Caco-2 (cell line): ENCODE measurements around the gene KRTAP5-3. TPM values are rescaled to one million over a fixed set of nuclear protein-coding genes. Genes with fewer than 3 reads are reported as not detected.
"Not testable (repeated sequence)": the region's sequence is repeated elsewhere in the genome, so short reads cannot be mapped to it uniquely, and the experiment has no call there.

Experiments used
- BruUV-seq: library from RNA; stranded (reverse); fragments of 400-500 nt; replicated peaks from 2 replicates; lab custom pipeline; 2021; lab: Mats Ljungman, UMichigan
- CTCF ChIA-PET: fragments of 300-600 bp; sonication (Branson Sonifier 250); formaldehyde crosslinking; loops from one replicate; lab custom pipeline; 2022; ENCODE audit warnings: antibody characterized with exemption; lab: Charles Lee
- POLR2A ChIA-PET: fragments of 300-600 bp; sonication (Branson Sonifier 250); formaldehyde crosslinking; loops from one replicate; lab custom pipeline; 2022; ENCODE audit warnings: antibody characterized with exemption; lab: Charles Lee
- DNase-seq, 2 experiments: peaks; one replicate each; pipeline versions ENCODE4 v3.0.0 to v3.0.0-alpha.2; 2020 to 2022
- H3K27me3 ChIP-seq: replicated peaks from 2 replicates; pipeline ENCODE4 v1.6.0; 2011; ENCODE audit warnings: low read length; ENCODE audit not compliant: control insufficient read depth, insufficient read depth
- H3K36me3 ChIP-seq: 2 replicates; pipeline ENCODE4 v1.5.1; 2011; ENCODE audit warnings: low read length; ENCODE audit not compliant: control insufficient read depth, insufficient read depth
- H3K4me1 ChIP-seq: fragments of 250-450 bp; sonication (Bioruptor Pico); 2 replicates; pipeline ENCODE4 v1.5.1; 2020; ENCODE audit warnings: mild to moderate bottlenecking
- H3K4me3 ChIP-seq: 2 replicates; pipeline ENCODE4 v1.5.1; 2011; ENCODE audit warnings: low read depth, mild to moderate bottlenecking, control low read depth, low read length
- H3K9me3 ChIP-seq: fragments of 250-450 bp; sonication (Bioruptor Pico); 2 replicates; pipeline ENCODE4 v1.5.1; 2020; ENCODE audit warnings: mild to moderate bottlenecking, moderate library complexity
- H3K27ac Mint-ChIP-seq: one replicate; pipeline ENCODE4 v1.8.0; 2022; ENCODE audit warnings: mixed read lengths; ENCODE audit not compliant: unreplicated experiment
- H3K27me3 Mint-ChIP-seq: one replicate; pipeline ENCODE4 v1.8.0; 2022; ENCODE audit warnings: mixed read lengths; ENCODE audit not compliant: insufficient read depth, unreplicated experiment
- H3K36me3 Mint-ChIP-seq: one replicate; pipeline ENCODE4 v1.8.0; 2022; ENCODE audit warnings: mild to moderate bottlenecking, mixed read lengths; ENCODE audit not compliant: insufficient read depth, unreplicated experiment
- H3K4me1 Mint-ChIP-seq: one replicate; pipeline ENCODE4 v1.8.0; 2022; ENCODE audit warnings: low read depth, mixed read lengths; ENCODE audit not compliant: unreplicated experiment
- H3K4me3 Mint-ChIP-seq: one replicate; pipeline ENCODE4 v1.8.0; 2022; ENCODE audit warnings: mild to moderate bottlenecking, moderate library complexity, mixed read lengths; ENCODE audit not compliant: unreplicated experiment
- H3K9me3 Mint-ChIP-seq: one replicate; pipeline ENCODE4 v1.8.0; 2022; ENCODE audit warnings: mixed read lengths; ENCODE audit not compliant: unreplicated experiment
- intact Hi-C: fragments of 100-400 bp; cut with micrococcal nuclease; formaldehyde crosslinking; loops from one replicate; pipeline ENCODE4 v1.10.0; 2022; ENCODE audit not compliant: unreplicated experiment
- total RNA-seq: library from RNA; stranded (reverse); gene quantifications from 2 replicates; pipeline ENCODE4 v1.2.3, GENCODE V29; 2022
- TF ChIP-seq, protein P1 (sequence below), 2 experiments: fragments of 200-600 bp in 1 of 2; IDR thresholded peaks; 1 replicate in 1 of 2; 2 replicates in 1 of 2; pipeline versions ENCODE4 v1.5.1 to v1.8.0; 2011 to 2022; ENCODE audit warnings: antibody characterized with exemption in 1 of 2, control low read depth in 1 of 2, inconsistent platforms in 1 of 2, low read depth in 1 of 2, low read length in 1 of 2, mild to moderate bottlenecking in 1 of 2, moderate library complexity in 1 of 2; ENCODE audit not compliant: insufficient read depth in 1 of 2, severe bottlenecking in 1 of 2, unreplicated experiment in 1 of 2

Gene KRTAP5-3
- total RNA-seq, 1 experiment from 2014 or later, result not detected

DNA sequence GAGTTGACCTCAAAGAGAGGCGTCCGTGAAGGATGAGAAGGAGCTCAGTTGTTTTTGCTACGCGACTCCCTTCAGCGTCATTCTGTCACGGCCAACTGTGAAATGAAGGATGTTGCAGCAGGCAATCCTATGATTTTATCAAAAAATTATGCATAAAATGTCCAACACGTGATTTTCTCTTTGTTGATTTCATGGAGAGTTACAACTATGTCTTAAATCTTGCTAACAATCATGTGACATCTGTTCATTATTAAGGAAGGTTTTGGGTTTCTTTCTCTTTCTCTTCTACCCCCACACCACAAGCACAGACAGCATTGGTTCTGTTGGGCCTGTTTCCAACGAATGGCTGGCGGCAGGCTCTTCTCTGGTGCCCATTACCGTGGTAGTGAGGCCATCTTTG is 10.0 kb upstream of the KRTAP5-3 start:
- H3K27ac Mint-ChIP-seq, result no peak overlapping the region
- TF ChIP-seq, protein P1, sequence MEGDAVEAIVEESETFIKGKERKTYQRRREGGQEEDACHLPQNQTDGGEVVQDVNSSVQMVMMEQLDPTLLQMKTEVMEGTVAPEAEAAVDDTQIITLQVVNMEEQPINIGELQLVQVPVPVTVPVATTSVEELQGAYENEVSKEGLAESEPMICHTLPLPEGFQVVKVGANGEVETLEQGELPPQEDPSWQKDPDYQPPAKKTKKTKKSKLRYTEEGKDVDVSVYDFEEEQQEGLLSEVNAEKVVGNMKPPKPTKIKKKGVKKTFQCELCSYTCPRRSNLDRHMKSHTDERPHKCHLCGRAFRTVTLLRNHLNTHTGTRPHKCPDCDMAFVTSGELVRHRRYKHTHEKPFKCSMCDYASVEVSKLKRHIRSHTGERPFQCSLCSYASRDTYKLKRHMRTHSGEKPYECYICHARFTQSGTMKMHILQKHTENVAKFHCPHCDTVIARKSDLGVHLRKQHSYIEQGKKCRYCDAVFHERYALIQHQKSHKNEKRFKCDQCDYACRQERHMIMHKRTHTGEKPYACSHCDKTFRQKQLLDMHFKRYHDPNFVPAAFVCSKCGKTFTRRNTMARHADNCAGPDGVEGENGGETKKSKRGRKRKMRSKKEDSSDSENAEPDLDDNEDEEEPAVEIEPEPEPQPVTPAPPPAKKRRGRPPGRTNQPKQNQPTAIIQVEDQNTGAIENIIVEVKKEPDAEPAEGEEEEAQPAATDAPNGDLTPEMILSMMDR (IDR thresholded peaks at IDR 0.05; ENCODE audit: insufficient read depth in 1 of 2, low read depth in 1 of 2, low read length in 1 of 2, severe bottlenecking in 1 of 2, unreplicated experiment in 1 of 2), result no peak
- no peaks in the 10 kb centered on the region for H3K36me3 Mint-ChIP-seq
- Histone ChIP-seq H3K27me3 (no peaks in the 10 kb centered on the region), H3K4me1 (no peaks in the 10 kb centered on the region), H3K36me3 (no peaks in the 10 kb centered on the region), H3K9me3 (no peaks in the 10 kb centered on the region), H3K4me3 (no peak overlapping the region)
- no peak for DNase-seq
- POLR2A ChIA-PET, result no interaction called here
- no TSS peak for BruUV-seq
- H3K9me3 Mint-ChIP-seq, result peaks cover 32% of the 10 kb centered on the region
- intact Hi-C loops, result no loop called here
- peaks cover 18% of the 10 kb centered on the region for H3K27me3 Mint-ChIP-seq
- H3K4me3 Mint-ChIP-seq, result no peak overlapping the region
- peaks cover 5% of the 10 kb centered on the region for H3K4me1 Mint-ChIP-seq
- CTCF ChIA-PET, result no interaction called here

DNA sequence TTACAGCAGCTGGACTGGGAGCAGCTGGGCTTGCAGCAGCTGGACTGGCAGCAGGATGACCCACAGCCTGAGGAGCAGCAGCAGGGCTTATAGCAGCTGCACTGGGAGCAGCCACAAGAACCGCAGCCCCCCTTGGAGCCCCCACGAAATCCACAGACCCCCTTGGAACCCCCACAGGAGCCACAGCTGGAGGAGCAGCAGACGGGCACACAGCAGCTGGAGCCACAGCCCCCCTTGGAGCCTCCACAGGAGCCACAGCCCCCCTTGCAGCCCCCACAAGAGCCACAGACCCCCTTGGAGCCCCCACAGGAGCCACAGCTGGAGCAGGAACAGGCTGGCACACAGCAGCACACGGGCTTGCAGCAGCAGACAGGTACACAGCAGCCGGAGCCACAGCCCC is 362 bp downstream of the KRTAP5-3 start:
- H3K27me3 Mint-ChIP-seq, BruUV-seq, intact Hi-C loops, DNase-seq, H3K27me3 ChIP-seq, CTCF ChIA-PET, H3K27ac Mint-ChIP-seq, H3K36me3 ChIP-seq, H3K9me3 ChIP-seq, POLR2A ChIA-PET, H3K4me1 Mint-ChIP-seq, H3K4me3 Mint-ChIP-seq, H3K4me1 ChIP-seq, H3K9me3 Mint-ChIP-seq, H3K36me3 Mint-ChIP-seq, H3K4me3 ChIP-seq: not testable (repeated sequence)

DNA sequence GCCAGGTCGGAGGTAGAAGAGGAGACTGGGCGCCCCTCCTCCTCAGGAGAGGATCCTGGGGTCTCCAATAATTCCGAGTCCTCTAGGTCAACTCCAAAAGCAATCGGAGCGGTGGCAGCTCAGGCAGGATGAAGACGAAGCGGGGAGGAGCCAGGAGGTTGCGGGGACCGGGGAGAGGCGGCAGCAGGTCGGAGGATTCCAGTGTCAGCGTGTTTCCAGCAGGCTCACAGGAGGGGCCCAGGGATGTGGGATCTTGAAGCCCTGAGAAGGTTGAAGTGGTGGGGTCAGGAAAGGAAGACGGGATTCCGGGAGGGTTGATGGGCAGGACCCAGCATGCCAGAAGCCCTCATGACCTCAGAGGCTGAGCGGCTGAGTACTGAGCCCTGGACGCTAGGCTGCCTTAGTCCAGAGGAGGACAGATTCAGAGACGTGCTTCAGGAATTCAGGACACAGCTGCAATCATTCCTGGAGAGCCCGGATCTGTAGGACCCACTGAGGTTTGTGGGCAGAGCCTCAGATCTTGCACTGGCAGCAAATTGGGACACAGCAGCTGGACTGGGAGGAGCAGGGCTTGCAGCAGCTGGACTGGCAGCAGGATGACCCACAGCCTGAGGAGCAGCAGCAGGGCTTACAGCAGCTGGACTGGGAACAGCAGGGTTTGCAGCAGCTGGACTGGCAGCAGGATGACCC is 962 bp downstream of the KRTAP5-3 start:
- BruUV-seq, H3K27ac Mint-ChIP-seq, intact Hi-C loops, H3K4me1 ChIP-seq, CTCF ChIA-PET, H3K27me3 Mint-ChIP-seq, H3K4me1 Mint-ChIP-seq, H3K27me3 ChIP-seq, H3K9me3 Mint-ChIP-seq, POLR2A ChIA-PET, H3K9me3 ChIP-seq, H3K4me3 Mint-ChIP-seq, H3K36me3 ChIP-seq, H3K4me3 ChIP-seq, DNase-seq, H3K36me3 Mint-ChIP-seq: not testable (repeated sequence)

DNA sequence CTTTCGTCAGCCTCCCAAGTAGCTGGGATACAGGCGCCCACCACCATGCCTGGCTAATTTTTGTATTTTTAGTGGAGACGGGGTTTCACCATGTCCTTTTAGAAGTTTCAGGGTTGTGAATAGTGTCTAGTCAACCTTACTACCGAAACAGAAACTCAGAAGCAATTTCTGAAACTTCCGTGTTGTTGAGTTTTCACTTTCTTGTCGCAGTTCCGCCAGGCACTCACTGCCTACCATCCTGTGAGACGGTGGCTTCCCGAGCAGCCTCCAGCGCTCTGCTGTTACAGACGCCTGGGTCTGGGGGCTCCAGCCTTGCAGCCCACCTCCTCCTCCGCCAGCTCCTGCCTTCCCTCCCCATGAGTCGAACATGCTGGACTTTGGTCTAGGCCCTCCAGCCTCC is 2.3 kb downstream of the KRTAP5-3 start:
- H3K27ac Mint-ChIP-seq, CTCF ChIA-PET, BruUV-seq, H3K27me3 ChIP-seq, H3K4me3 Mint-ChIP-seq, H3K36me3 ChIP-seq, H3K4me1 Mint-ChIP-seq, H3K9me3 ChIP-seq, H3K4me3 ChIP-seq, POLR2A ChIA-PET, H3K4me1 ChIP-seq, H3K27me3 Mint-ChIP-seq, DNase-seq, intact Hi-C loops, H3K36me3 Mint-ChIP-seq, H3K9me3 Mint-ChIP-seq: not testable (repeated sequence)
